Measurements from ENCODE around the gene CSNK2A1.

CSNK2A1 gene

DNA sequence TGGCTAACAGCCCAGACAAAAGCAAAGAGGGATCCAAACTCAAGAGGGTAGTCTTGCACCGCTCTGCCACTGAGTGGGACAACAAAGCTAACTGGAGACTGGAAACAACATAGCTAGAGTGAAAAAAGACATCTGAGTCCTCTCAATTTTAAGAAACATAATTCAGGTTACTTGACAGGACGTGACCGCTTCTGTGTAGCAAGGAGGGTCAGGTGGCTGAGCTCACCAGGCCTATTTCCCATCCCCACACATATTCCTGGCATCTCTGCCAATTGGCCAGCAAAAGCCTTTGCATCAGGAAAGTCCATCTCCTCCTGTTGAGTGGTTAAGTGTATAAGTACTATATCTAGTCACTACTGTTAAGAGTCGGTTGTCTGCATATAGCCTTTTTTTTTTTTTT lies 55.9 kb downstream of the CSNK2A1 start:
- no peak overlapping the region for H3K4me3 ChIP-seq (ENCODE audit: severe bottlenecking)
- H3K27ac ChIP-seq (ENCODE audit: poor library complexity, severe bottlenecking), result no peak overlapping the region
- H3K36me3 ChIP-seq (ENCODE audit: low read depth), result peaks cover 92% of the 10 kb centered on the region
- ATAC-seq (ENCODE audit: low read depth) (no peak), DNase-seq (ENCODE audit: low spot score) (no peak)
- no peaks in the 10 kb centered on the region for H3K4me1 ChIP-seq (ENCODE audit: insufficient read depth, poor library complexity, severe bottlenecking)
- H3K9me3 ChIP-seq (ENCODE audit: severe bottlenecking), result no peaks in the 10 kb centered on the region
- TF ChIP-seq, protein P1, sequence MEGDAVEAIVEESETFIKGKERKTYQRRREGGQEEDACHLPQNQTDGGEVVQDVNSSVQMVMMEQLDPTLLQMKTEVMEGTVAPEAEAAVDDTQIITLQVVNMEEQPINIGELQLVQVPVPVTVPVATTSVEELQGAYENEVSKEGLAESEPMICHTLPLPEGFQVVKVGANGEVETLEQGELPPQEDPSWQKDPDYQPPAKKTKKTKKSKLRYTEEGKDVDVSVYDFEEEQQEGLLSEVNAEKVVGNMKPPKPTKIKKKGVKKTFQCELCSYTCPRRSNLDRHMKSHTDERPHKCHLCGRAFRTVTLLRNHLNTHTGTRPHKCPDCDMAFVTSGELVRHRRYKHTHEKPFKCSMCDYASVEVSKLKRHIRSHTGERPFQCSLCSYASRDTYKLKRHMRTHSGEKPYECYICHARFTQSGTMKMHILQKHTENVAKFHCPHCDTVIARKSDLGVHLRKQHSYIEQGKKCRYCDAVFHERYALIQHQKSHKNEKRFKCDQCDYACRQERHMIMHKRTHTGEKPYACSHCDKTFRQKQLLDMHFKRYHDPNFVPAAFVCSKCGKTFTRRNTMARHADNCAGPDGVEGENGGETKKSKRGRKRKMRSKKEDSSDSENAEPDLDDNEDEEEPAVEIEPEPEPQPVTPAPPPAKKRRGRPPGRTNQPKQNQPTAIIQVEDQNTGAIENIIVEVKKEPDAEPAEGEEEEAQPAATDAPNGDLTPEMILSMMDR (IDR thresholded peaks at IDR 0.05; ENCODE audit: poor library complexity, severe bottlenecking), result no peak
- no peaks in the 10 kb centered on the region for H3K27me3 ChIP-seq (ENCODE audit: insufficient read depth, poor library complexity, severe bottlenecking)

DNA sequence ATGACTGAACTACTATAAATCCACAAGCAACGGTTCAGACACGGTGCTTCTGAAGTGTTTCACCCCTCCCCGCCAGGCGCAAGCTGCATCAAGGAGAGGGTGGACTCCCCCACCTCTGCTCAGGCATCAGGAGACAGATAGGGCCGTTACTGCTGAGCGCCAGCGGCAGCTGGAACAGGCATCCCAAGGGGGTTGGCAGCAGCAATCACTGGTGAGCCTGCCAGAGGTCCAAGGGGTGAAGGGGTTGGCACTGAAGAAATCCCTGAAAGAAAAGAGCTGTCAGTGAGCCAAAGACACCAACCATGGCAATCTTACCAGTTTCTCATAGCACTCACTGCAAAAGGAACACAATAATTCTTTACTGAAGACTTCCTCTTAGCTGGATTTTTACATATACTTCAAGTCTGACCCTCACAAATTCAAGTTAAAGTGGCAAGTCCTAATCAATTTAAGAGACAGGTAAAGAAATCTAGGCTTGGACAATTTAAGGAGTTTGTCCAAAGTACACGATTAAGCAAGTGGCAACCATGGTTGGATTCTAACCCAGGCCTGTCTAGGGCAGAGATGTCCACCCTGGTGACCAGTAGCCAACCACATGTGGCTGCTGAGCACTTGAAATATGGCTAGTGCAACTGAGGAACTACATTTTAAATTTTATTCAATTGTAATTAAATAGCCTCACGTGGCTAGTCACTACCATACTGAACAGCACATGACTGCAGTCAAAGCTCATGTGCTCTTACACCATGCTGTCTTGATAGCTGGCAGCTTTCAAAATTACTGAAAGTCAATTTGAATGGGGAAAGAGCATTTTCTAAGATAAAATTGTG lies 59.6 kb downstream of the CSNK2A1 start:
- Histone ChIP-seq H3K36me3 (ENCODE audit: low read depth) (peaks cover 84% of the 10 kb centered on the region), H3K27ac (ENCODE audit: poor library complexity, severe bottlenecking) (no peak overlapping the region), H3K27me3 (ENCODE audit: insufficient read depth, poor library complexity, severe bottlenecking) (no peaks in the 10 kb centered on the region), H3K4me1 (ENCODE audit: insufficient read depth, poor library complexity, severe bottlenecking) (no peaks in the 10 kb centered on the region), H3K4me3 (ENCODE audit: severe bottlenecking) (no peak overlapping the region), H3K9me3 (ENCODE audit: severe bottlenecking) (no peaks in the 10 kb centered on the region)
- TF ChIP-seq, protein P1 (IDR thresholded peaks at IDR 0.05; ENCODE audit: poor library complexity, severe bottlenecking), result no peak
- DNase-seq (ENCODE audit: low spot score) (no peak), ATAC-seq (ENCODE audit: low read depth) (no peak)

DNA sequence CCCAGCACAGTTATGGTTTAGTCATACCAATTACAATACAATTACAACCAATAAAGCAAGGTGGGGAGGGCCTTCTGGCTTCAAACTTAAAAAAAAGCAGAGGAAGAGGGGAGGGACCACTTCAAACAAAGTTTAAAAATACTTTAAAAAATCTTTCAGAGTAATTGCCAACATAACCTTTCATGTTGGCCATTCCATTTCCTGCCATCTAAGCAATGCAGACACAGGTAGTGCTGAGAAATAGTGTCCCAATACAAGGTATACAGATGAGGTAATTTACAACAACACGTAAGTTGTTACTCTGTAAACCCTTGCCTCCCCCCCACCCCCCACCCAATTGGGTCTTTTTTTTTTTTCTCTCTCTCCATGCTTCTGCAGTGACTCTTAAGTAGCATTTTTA lies 62.4 kb downstream of the CSNK2A1 start:
- H3K4me1 ChIP-seq (ENCODE audit: insufficient read depth, poor library complexity, severe bottlenecking), result no peaks in the 10 kb centered on the region
- peaks cover 75% of the 10 kb centered on the region for H3K36me3 ChIP-seq (ENCODE audit: low read depth)
- DNase-seq (ENCODE audit: low spot score) (no peak), ATAC-seq (ENCODE audit: low read depth) (no peak)
- no peaks in the 10 kb centered on the region for H3K27me3 ChIP-seq (ENCODE audit: insufficient read depth, poor library complexity, severe bottlenecking)
- no peaks in the 10 kb centered on the region for H3K9me3 ChIP-seq (ENCODE audit: severe bottlenecking)
- H3K27ac ChIP-seq (ENCODE audit: poor library complexity, severe bottlenecking), result no peak overlapping the region
- no peak overlapping the region for H3K4me3 ChIP-seq (ENCODE audit: severe bottlenecking)
- TF ChIP-seq, protein P1 (IDR thresholded peaks at IDR 0.05; ENCODE audit: poor library complexity, severe bottlenecking), result no peak

DNA sequence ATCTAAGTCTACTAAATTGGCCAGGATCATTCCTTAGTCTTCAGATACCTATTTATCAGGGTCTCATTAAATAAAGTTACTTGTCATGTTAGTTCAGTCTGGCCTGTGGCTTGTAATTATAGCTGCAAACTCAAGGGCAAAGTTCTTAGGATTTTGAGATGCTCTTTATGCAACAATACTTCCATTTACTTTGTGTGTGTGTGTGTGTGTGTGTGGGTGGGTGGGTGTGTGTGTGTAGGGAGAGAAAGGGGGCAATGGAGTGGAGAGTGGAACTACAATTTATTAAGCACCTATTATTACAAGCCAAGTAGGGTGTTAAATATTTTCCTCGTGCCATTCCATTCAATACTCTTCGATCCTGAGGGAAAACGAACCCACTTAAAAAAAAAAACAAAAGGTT lies 63.5 kb downstream of the CSNK2A1 start:
- no peak overlapping the region for H3K27ac ChIP-seq (ENCODE audit: poor library complexity, severe bottlenecking)
- TF ChIP-seq, protein P1 (IDR thresholded peaks at IDR 0.05; ENCODE audit: poor library complexity, severe bottlenecking), result no peak
- H3K36me3 ChIP-seq (ENCODE audit: low read depth), result peaks cover 72% of the 10 kb centered on the region
- H3K4me3 ChIP-seq (ENCODE audit: severe bottlenecking), result no peak overlapping the region
- no peaks in the 10 kb centered on the region for H3K27me3 ChIP-seq (ENCODE audit: insufficient read depth, poor library complexity, severe bottlenecking)
- ATAC-seq (ENCODE audit: low read depth) (no peak), DNase-seq (ENCODE audit: low spot score) (no peak)
- H3K9me3 ChIP-seq (ENCODE audit: severe bottlenecking), result no peaks in the 10 kb centered on the region
- H3K4me1 ChIP-seq (ENCODE audit: insufficient read depth, poor library complexity, severe bottlenecking), result no peaks in the 10 kb centered on the region

DNA sequence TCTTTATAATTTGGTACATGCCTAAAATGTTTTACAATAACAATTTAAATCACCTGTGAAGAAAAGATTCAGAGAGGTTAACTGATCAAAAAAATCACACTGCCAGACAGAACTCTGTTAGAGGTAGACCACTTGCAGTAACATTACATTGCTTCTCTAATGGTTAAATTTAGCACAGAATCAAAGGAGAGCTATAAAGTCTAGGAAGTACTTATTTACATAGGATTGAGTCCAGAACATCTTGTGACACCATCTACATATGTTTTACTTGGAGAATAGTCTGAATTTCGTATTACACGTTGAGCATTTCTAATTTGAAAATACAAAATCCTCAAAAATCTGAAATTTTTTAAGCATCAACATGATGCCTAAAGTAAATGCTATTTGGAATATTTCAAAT lies 64.1 kb downstream of the CSNK2A1 start:
- H3K4me3 ChIP-seq (ENCODE audit: severe bottlenecking), result no peak overlapping the region
- peaks cover 69% of the 10 kb centered on the region for H3K36me3 ChIP-seq (ENCODE audit: low read depth)
- H3K27me3 ChIP-seq (ENCODE audit: insufficient read depth, poor library complexity, severe bottlenecking), result no peaks in the 10 kb centered on the region
- H3K9me3 ChIP-seq (ENCODE audit: severe bottlenecking), result no peaks in the 10 kb centered on the region
- no peaks in the 10 kb centered on the region for H3K4me1 ChIP-seq (ENCODE audit: insufficient read depth, poor library complexity, severe bottlenecking)
- no peak for DNase-seq (ENCODE audit: low spot score)
- TF ChIP-seq, protein P1 (IDR thresholded peaks at IDR 0.05; ENCODE audit: poor library complexity, severe bottlenecking), result no peak
- ATAC-seq (ENCODE audit: low read depth), result no peak
- H3K27ac ChIP-seq (ENCODE audit: poor library complexity, severe bottlenecking), result no peak overlapping the region
